Inflammatory macrophage treated with lipopolysaccharide for 1 hour (primary cell): ENCODE measurements around the gene FERMT2.
"Not testable (repeated sequence)": the region's sequence is repeated elsewhere in the genome, so short reads cannot be mapped to it uniquely, and the experiment has no call there.

ENCODE experiments used
- DNase-seq, 2 donors: peaks; one replicate each; pipeline ENCODE4 v3.0.0-alpha.2; 2020 to 2022

The FERMT2 gene

DNA sequence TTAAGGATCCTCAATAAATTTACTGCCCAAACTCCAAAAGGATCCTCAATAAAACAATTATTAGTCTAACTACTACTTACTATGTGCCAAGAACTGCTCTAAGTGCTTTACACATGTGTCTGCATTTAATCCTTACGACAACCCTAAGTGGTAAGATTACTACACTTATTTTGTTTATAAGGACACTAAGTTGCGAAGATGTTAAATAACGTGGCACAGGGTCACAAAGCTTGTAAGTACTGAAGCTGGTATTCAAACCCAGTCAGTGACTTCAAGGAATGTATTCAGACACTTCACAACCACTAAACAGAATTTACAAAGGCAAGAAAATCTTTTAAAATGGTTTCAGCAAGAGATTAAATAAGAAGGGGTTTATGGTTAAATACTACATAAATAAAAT is 13.0 kb downstream of the FERMT2 start:
- DNase-seq = no peak

DNA sequence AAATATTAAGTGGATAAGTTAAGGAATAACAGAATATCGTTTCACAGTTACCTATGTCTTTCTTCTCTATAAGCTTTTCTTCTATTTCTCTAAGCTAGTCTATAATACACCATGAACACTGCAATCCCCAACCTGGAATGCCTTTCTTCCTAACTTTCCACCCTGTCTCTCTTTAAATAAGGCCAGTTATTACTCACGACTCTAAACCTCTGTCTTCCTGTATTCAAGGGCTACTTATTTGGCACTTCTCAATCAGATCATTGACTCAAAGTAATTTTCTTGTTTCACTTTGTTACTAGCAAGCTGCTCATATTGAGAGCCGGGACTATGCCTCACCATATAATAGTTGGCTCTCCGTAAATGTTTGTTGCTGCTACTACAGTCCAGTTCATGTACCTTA is 13.5 kb downstream of the FERMT2 start:
- no peak for DNase-seq

DNA sequence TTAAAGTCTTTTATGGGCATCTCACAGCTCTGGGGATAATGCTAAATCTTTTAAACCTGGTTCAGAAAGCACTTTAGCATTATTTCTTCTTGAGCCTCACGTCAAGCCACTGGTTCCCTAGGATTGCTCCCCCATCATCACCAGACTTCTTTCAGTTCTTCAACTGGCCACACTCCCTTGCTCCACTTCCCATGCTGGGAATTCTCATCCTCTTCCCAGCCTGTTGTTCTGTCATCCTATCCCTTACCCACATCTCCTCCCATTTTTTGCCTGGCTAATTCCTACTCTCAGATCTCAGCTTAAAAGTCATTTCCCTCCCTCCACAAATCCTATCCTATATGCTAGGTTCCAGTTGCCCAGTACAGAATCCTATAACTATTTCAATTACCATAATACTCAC is 14.4 kb downstream of the FERMT2 start:
- DNase-seq = no peak

DNA sequence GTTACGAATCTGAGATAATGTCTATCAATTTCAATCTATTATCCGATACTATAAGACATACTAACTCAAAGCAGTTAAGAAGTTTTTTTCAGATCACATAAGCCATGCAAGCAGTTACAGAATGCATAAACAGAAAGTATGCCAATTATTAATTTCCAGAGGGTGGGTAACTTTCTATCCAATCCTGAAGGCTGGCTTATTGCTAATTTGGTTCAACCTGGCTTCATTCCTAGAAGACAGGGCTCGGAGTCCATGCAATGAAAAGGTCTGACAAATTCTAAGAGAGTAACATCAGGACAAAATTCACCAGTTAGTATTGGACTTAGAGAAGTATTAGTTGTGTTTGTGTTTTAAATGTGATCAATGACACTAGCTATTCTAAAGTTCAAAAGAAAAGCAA is 15.0 kb downstream of the FERMT2 start:
- no peak for DNase-seq

DNA sequence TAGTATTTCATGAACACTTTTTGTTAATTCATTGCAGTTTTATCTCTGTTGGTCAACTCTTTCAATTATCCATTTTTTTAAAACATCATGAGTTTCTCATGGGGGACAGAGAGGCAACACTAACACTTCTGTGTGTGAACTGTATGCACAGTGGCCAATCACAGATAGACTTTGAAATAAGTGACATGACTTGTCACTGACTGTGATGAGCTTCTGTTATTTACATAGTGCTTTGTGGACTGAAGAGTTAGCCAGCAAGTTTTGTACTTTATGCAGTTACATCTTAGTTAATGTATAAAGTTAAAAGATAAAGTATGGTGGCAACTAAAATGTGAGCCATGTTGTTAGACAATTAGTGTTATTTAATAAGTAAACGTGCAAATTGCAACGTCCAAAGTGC is 16.1 kb downstream of the FERMT2 start:
- DNase-seq = no peak

DNA sequence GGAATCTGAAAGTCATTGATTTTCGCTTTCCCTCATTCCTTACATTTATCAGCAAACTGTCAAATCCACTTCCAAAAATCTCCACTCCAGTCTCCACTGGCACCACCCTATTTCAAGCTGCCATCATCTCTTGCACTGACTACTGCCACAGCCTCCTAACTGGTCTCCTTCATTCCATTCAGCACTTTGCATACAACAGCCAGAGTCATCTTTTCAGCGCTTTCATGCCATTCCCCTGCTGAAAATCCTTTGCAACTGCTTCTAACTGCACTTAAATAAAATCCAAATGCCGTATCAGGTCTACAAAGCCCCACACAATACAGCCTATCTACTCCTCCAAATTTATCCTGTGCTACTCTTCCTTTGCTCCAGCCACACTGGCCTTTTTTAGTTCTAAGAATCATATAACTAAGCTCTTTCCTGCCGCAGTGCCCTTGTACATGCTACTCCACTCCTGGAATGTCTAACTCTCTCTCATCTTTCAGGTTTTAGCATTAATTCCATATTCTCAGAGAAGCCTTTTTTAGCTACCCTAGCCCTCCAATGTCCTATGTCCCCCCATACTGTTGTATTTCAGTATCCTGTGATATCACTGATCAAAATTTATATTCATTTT is 21.6 kb downstream of the FERMT2 start:
- no peak for DNase-seq

DNA sequence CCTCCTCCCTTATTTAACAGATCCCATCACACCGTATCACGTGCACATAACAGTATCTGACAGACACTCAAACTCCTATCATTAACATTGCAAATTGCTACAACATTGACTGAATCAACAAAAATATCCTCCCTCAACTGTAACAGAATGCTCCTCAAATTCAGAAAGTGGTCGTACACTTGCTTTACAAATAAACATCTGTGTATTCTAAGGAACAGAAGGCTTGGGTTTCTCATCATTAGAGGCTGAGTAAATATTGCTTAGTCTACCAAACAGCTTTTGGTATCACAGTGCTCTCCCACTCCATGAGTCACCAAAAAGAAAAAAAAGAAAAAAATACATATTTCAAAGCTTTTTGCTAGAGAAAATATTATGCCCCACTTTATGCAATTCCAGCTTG is 23.9 kb downstream of the FERMT2 start:
- DNase-seq = no peak

DNA sequence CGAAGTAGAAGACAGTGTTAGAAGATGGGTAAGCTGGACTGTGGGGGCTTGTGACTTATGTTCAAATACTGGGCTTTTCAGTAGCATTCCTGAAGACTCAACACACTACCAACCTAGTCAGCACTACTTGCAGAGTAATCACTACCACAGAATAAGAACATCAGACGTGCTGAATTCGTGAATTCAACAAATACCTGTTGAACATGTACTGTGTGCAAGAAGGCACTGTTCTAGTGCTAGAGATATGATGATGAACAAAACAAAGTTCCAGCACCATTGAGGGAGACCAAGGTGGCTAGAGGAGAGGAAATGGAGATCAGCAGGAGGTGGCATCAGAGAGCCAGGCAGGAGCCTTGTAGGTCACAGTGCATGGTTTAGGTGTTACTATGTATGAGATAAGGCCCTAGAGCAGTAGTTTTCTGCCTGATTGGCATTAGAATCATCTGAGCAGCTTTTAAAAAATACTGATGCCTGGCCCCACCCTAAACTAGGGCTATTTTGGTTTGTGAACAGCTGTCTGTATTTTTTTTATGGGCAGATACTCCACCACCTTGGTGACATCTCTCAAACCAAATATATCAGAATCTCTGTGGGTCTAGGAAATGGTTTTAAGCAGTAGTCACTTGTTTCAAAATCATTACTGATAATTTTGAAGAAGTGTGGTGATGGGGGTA is 26.8 kb downstream of the FERMT2 start:
- DNase-seq = no peak

DNA sequence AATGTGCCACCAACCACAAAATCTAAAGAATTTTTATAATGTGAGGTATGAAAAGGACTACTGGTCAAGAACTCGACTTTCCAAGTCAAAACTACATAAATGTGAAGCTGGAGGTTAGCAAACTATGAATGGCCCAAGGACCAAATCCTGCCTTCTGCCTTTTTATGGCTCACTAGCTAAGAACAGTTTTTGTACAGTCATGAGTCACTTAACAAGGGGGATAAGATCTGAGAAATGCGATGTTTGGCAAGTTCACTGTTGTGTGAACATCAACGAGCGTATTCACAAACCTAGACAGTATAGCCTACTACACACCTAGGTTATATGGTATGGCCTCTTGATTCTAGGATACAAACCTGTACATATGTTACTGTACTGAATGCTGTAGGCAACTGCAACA is 28.2 kb downstream of the FERMT2 start:
- no peak for DNase-seq

DNA sequence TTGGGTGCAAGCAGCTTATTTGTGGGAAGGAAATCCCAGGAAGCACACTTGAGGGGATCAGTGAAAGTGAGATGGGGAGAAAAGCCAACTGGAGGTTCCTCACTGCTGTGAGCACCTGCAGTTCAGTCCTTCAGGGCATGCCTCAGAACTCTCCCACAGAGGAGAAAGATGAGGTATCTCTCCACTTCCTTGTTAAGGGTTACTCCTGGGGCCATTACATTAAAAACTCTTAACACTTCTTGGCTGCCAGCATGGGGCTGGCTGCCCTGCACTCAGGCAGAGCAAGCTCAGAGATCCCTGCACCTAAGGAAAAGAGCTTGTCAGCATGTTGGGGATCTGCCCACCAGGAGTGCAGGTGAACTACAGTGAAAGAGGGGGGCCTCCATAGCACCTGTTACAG is 28.8 kb downstream of the FERMT2 start:
- DNase-seq = no peak

DNA sequence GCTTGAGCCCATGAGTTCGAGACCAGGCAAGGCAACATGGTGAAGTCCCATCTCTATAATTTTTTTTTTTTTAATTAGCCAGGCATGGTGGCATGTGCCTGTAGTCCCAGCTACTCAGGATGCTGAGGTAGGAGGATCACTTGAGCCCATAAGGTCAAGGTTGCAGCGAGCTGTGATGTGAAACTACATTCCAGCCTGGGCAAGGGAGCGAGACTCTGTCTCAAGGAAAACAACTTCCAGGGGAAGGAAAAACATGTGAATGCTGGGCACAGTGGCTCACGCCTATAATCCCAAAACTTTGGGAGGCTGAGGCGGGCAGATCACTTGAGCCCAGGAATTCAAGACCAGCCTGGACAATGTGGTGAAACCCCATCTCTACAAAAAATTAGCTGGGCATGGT is 30.4 kb downstream of the FERMT2 start:
- not testable (repeated sequence) for DNase-seq

DNA sequence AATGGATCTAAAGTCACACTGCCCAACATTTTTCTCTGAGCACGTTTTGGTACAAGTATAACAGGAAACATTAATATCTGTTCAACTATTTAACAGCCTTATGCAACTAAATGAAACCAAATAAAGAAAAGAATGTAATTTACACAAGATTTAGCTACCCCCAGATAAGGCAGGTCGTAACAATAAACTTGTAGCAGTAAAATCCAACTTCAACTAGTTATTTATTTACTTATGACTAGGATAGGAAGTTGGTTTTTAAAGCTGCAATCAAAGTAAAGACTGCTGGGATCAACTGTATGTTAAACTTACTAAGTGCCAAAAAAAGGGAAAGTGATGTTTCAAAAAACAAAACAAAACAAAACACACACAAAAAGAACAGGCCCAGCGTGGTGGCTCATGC is 30.9 kb downstream of the FERMT2 start:
- no peak for DNase-seq

DNA sequence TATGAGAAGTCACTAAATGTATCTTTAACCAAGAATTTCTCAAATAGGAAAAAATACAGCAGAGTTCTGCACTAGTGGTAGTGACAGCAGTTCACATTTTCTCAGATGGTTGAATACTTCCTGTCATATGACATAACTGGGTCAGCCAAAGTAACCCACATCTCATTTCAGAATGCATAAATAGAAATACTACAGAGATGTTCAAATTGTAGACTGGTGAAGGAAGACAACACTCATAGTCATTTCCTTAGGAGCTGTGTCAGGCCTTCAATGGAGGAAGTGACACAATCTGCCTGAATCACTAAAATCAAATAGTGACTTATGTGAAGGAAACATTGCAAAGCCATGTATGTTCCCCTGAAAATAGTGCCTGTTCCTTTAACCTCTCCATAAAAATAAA is 32.4 kb downstream of the FERMT2 start:
- peak; percentile 69 to 79 for DNase-seq

DNA sequence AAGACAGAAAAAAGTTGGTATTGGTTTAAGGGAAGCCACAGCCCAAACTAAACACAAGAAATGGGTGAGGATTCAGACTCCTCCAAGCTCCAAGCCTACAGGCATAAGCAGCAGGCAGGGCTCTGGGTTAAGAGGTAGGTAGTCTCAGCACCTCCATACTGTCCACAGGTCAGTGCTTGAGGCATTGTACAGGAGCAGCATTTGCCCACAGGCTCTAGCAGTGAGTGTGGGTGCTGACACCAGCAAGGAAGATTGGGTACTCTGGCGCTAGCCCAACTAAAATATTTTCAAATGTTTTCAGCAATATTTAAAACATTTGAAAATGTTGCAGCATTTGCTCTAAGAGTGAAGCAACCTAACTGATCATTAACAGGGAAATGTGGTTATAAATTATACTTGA is 33.1 kb downstream of the FERMT2 start:
- DNase-seq = no peak

DNA sequence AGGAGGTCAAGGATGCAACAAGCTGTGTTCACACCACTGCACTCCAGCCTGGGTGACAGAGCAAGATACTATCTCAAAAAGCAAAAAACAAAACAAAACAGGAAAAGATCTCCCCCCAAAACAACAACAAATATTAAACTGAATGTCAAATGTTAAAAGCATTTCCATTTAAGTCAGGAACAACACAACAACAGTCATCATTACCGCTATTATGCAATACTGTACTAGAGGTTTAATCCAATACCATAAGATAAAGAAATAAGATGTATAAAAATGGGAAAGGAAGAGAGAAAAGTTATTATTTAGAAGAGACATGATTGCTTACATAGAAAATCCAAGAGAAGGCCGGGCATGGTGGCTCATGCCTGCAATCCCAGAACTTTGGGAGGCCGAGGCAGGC is 36.6 kb downstream of the FERMT2 start:
- DNase-seq = no peak

DNA sequence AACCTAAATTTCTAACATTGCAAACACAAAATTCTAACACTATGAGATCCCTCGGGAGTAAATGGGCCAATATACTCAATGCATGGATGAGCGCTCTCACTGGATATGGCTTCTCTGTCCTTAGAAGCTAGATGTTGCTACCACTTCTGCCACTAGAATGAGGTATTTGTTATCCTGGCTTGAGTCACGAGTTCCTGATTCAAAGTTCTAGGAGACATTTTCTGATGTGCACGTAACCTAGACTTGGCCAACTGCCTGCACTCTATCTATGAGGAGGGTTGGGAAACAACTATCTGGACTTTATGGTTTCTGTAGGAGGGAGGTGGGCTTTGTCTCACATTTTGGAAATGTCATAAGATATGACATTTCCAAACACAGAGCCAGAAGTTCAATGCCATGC is 37.6 kb downstream of the FERMT2 start:
- DNase-seq = no peak

DNA sequence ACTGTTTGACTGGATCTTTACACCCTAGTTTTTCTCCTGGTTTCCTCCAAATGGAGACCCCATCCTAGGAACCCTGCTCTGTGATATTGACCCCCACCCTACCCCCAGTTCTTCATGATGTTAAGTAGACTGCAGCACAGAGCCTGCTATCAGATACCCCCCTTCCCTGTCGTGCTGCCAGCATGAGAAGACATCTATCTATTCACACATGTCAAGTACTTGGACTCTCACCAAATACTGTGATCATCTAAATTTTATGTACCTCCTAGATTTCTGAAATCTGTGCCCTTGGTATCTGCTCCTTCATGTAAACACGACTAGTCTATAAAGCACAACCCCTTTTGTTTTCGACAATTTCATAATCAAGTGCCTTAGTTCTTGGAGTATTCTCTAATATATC is 38.9 kb downstream of the FERMT2 start:
- DNase-seq = no peak

DNA sequence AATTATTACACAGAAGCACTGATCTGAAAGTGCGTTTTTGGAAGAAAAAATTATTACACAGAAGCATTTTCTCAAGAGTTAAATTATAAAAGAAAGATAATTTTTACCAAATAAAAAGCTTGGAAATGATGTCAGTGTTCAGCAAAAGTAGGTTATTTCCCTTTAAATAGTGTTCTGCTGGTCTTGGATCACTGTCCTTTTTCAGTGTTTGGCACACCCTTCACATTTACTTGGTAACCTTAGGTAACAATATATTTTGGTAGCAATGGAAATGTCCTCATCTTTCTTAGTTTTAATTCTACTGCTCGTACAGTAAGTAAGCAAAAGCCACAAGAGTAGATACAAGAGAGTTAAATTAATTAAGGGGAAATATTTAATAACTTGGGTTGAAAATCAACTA is 40.3 kb downstream of the FERMT2 start:
- no peak for DNase-seq

DNA sequence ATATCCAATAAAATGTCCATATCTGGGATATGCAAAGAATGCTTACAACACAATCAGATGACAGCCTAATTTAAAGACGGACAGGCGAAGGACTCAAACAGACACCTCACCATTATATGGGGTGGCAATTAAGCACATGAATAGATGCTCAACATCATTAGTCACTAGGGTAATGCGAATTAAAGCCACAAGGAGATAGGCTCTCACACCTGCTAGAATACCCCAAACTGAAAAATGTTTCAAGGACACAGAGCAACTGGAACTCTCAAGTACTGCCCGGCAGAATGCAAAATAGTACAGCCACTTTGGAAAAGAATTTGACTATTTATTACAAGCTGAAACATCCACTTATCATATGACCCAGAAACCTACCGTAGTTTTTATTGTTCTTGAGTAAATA is 42.9 kb downstream of the FERMT2 start:
- no peak for DNase-seq

DNA sequence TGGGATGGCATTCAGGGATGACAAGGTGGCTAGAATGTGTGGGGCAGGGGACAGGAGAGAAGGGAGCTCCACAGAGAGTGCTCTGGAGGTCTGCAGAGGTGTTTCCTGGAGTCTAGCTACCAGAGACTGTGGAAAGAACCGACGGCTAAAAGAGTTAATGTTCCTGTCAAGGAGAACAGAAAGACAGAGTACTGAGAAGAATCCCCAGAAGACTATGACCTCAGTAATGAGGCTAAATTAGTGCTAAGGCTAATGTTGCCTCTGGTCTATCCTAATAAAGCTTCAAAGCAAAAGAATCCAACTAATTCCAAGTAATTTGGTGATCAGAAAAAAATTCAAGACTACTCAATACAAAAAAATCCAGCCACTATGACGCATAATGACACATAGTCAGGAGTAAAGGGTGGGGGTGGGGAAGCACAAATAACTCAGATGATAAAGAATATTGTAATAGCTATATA is 44.7 kb downstream of the FERMT2 start:
- peak in 1 of 2 donors; percentile 2 for DNase-seq

DNA sequence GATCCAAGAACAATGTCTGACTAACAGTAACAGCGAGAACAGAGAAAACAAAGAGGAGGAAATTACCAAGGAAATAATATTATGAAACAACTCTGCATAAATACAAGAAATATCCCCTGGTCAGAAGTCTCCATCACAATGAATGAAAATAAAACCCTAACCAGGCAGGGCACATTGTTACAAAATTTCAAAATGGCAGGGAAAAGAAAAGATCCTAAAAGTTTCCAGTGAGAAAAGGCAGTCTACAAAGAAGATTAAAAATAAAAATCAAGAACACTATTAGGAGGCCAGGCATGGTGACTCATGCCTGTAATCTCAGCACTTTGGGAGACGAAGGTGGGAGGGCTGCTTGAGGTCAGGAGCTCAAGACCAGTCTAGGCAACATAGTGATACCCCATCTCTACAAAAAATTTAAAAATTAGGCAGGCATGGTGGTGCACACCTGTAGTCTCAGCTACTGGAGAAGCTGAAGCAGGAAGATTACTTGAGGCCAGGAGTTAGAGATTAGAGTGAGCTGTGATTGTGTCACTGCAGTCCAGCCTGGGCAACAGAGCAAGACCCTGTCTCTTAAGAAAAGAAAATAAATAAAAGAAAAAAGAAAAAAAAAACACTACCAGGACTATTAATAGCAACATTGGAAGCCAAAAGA is 47.8 kb downstream of the FERMT2 start:
- no peak for DNase-seq

DNA sequence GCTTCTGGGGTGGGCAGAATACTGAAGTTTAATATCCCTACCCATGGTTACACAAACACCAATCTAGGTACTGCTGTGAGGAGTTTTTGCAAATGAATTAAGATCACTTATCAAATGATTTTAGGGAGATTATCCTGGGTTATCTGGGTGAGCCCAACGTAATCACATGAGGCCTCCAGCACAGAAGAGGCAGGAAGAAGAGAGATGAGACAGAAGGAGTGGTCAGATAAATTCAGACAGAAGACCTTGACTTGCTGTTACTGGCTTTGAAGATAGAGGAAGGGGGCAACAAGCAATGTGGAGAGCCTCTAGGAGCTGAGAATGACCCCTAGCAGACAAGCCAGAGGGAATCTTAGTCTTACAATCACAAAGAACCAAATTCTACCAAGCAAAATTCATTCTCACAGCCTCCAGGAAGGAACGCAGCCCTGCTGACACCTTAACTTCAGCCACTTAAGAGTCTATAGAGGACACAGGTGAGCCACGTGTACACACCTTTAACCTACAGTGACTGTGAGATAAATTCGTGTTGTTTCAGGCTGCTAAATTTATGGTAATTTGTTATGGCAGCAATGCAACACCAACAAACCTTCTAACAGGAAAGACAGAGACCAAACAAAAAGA is 49.4 kb downstream of the FERMT2 start:
- no peak for DNase-seq

DNA sequence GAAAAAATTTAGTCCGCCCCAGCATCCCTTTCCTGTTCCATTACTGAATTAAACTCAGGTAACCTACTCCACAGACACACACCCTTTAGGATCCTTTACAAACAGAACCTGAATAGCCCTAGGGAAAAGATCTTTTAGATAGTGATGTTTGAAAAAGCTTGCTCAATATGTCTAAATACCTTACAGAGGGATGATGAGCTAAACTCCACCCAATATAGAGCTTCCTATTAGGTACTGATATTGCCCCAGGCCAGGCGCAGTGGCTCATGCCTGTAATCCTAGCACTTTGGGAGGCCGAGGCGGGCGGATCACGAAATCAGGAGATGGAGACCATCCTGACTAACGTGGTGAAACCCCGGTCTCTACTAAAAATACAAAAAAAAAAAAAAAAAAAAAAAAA is 50.1 kb downstream of the FERMT2 start:
- no peak for DNase-seq

DNA sequence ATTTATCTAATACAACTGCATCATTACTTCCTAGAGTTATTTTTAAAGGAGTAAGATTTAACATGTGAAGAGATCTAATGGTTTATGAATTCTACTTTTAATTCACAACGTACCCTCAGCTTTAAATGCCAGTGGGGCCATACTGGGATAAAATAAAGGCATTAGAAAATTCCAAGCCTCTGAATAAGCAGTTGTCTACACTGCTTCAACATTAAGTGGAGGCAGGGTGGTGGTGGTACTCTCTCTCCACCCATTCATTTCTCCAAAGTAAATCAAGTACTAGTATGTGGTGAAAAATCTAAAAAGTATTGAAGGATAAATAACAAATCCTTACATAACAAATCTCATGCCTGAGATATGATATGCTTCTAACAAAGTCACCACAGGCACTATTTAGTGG is 52.4 kb downstream of the FERMT2 start:
- DNase-seq = no peak
